ENCODE measurements around the gene SCN11A. TPM values are rescaled to one million over a fixed set of nuclear protein-coding genes. Genes with fewer than 3 reads are reported as not detected.

Gene SCN11A
- total RNA-seq, 1 experiment from 2014 or later, result 0.13 TPM

GRCh38 chr3:39051649-39052561 lies at the start of gene SCN11A, which contains the start of gene WDR48 (continued):
- TF ChIP-seq ARID4B (CRISPR knock-in tag; IDR thresholded peaks at IDR 0.05; ENCODE audit: borderline replicate concordance), result 0 out of 2 replicates have a peak, but pooled peaks have one; percentile 45
- TF ChIP-seq SP1 (CRISPR knock-in tag; conservative IDR thresholded peaks at IDR 0.05), result peak; percentile 85
- peak; percentile 94 for TF ChIP-seq FOXP4 (CRISPR knock-in tag; IDR thresholded peaks at IDR 0.05)
- TF ChIP-seq SMAD4 (CRISPR knock-in tag; IDR thresholded peaks at IDR 0.05), result no peak

GRCh38 chr3:39101022-39101689 lies 49.4 kb upstream of the SCN11A start:
- peak; percentile 55 for DNase-seq (ENCODE audit: low spot score)
- ChIA-PET POLR2A (interaction anchor here (0.5 kb wide), 1 partner anchor 450 kb away, joined by 3 read pairs; no protein-coding TSS in a partner anchor), CTCF (interaction anchor here (0.6 to 2.8 kb wide), 10 partner anchors 8 to 277 kb away, joined by 3 to 37 read pairs (median 4); partner anchors contain the start of gene CX3CR1)
- no peak overlapping the region for H3K4me3 Mint-ChIP-seq
- peak; percentile 83 for ATAC-seq
- H3K27me3 Mint-ChIP-seq (ENCODE audit: low read depth), result no peaks in the 10 kb centered on the region
- H3K9me3 Mint-ChIP-seq, result no peaks in the 10 kb centered on the region
- TF ChIP-seq CTCF (IDR thresholded peaks at IDR 0.05), result peak; percentile 50
- no peak for TF ChIP-seq PRRX2 (CRISPR knock-in tag; IDR thresholded peaks at IDR 0.05)
- H3K4me1 Mint-ChIP-seq, result peaks cover 10% of the 10 kb centered on the region
- peaks cover 21% of the 10 kb centered on the region; the same call in 1 of the 2 replicates for H3K36me3 Mint-ChIP-seq
- no peak overlapping the region for H3K27ac Mint-ChIP-seq

GRCh38 chr3:39100500-39100886 lies 48.7 kb upstream of the SCN11A start:
- no peak for DNase-seq (ENCODE audit: low spot score)
- Mint-ChIP-seq H3K27me3 (ENCODE audit: low read depth) (no peaks in the 10 kb centered on the region), H3K4me1 (peaks cover 3% of the 10 kb centered on the region), H3K9me3 (no peaks in the 10 kb centered on the region), H3K4me3 (no peak overlapping the region), H3K27ac (no peak overlapping the region), H3K36me3 (peaks cover 26% of the 10 kb centered on the region)
- POLR2A ChIA-PET, result no interaction called here
- no peak for ATAC-seq
- CTCF ChIA-PET, result interaction anchor here (1.0 to 2.8 kb wide), 6 partner anchors 25 to 278 kb away, joined by 3 to 37 read pairs (median 6); partner anchors contain the start of gene CX3CR1
- TF ChIP-seq ZNF532 (CRISPR knock-in tag; IDR thresholded peaks at IDR 0.05; ENCODE audit: borderline replicate concordance) (no peak), IRF2 (CRISPR knock-in tag; IDR thresholded peaks at IDR 0.05; ENCODE audit: borderline replicate concordance, low read depth) (no peak), CREB1 (CRISPR knock-in tag; IDR thresholded peaks at IDR 0.05) (no peak), CDX4 (CRISPR knock-in tag; IDR thresholded peaks at IDR 0.05; ENCODE audit: borderline replicate concordance) (no peak), ATF6 (CRISPR knock-in tag; IDR thresholded peaks at IDR 0.05) (no peak), PREB (CRISPR knock-in tag; IDR thresholded peaks at IDR 0.05; ENCODE audit: borderline replicate concordance) (no peak)

Data from WTC11 (cell line).